Neural cell (in vitro differentiated cells): ENCODE data around the gene VMP1. TPM values are rescaled to one million over a fixed set of nuclear protein-coding genes. Genes with fewer than 3 reads are reported as not detected.

Source experiments
- H2AFZ ChIP-seq: fragments of 200-600, 300-800 bp; sonication (generic), shearing (Covaris generic); 2 replicates; pipeline ENCODE4 v1.6.0; 2014; ENCODE audit warnings: low read depth, mild to moderate bottlenecking, antibody characterized with exemption, low read length, moderate library complexity
- H3F3A ChIP-seq: fragments of 200-600 bp; shearing (Covaris generic); 2 replicates; pipeline ENCODE4 v1.6.1; 2016; ENCODE audit warnings: mild to moderate bottlenecking, moderate library complexity, mixed read lengths, antibody characterized with exemption, low read length; ENCODE audit not compliant: insufficient read depth, poor library complexity, severe bottlenecking
- H3K27ac ChIP-seq: fragments of 200-600, 300-800 bp; sonication (generic), shearing (Covaris generic); 2 replicates; pipeline ENCODE4 v1.5.1; 2014; ENCODE audit warnings: mild to moderate bottlenecking, low read length, moderate library complexity
- H3K27me3 ChIP-seq: fragments of 300-800, 200-600 bp; sonication (generic), shearing (Covaris generic); 2 replicates; pipeline ENCODE4 v1.6.0; 2014; ENCODE audit warnings: mild to moderate bottlenecking, low read depth, low read length, moderate library complexity; ENCODE audit not compliant: insufficient read depth
- H3K36me3 ChIP-seq: fragments of 300-800, 200-600 bp; sonication (generic), shearing (Covaris generic); 2 replicates; pipeline ENCODE4 v1.5.1; 2014; ENCODE audit warnings: mild to moderate bottlenecking, antibody characterized with exemption, low read length, moderate library complexity; ENCODE audit not compliant: insufficient read depth
- H3K4me2 ChIP-seq: fragments of 300-800, 200-600 bp; sonication (generic), shearing (Covaris generic); 2 replicates; pipeline ENCODE4 v1.6.0; 2014; ENCODE audit warnings: mild to moderate bottlenecking, low read length
- H3K4me3 ChIP-seq: fragments of 300-800, 200-600 bp; sonication (generic), shearing (Covaris generic); 2 replicates; pipeline ENCODE4 v1.5.1; 2014; ENCODE audit warnings: mild to moderate bottlenecking, low read length, moderate library complexity
- H3K79me2 ChIP-seq: fragments of 200-600 bp; shearing (Covaris generic); replicated peaks from 2 replicates; pipeline ENCODE4 v1.6.0; 2014; ENCODE audit warnings: mild to moderate bottlenecking, low read length, moderate library complexity; ENCODE audit not compliant: insufficient read depth
- H3K9ac ChIP-seq: fragments of 300-800, 200-600 bp; sonication (generic), shearing (Covaris generic); 2 replicates; pipeline ENCODE4 v1.6.1; 2016; ENCODE audit warnings: mild to moderate bottlenecking, low read length, mixed read lengths
- H3K9me2 ChIP-seq: fragments of 200-600 bp; shearing (Covaris generic); 2 replicates; pipeline ENCODE4 v1.6.1; 2016; ENCODE audit warnings: mild to moderate bottlenecking, low read length, mixed read lengths; ENCODE audit not compliant: insufficient read depth
- H3K9me3 ChIP-seq: fragments of 200-600, 300-800 bp; sonication (generic), shearing (Covaris generic); 2 replicates; pipeline ENCODE4 v1.6.1; 2016; ENCODE audit warnings: mild to moderate bottlenecking, mixed run types, low read length, moderate library complexity, mixed read lengths
- H4K20me1 ChIP-seq: fragments of 200-600 bp; shearing (Covaris generic); 2 replicates; pipeline ENCODE4 v1.6.1; 2016; ENCODE audit warnings: mild to moderate bottlenecking, mixed run types; ENCODE audit not compliant: insufficient read depth
- EP300 ChIP-seq: fragments of 450-650 bp; conservative IDR thresholded peaks from 2 replicates; pipeline ENCODE4 v1.6.1; 2014; ENCODE audit warnings: antibody characterized with exemption, mild to moderate bottlenecking, moderate library complexity; ENCODE audit not compliant: poor library complexity, severe bottlenecking
- EZH2 ChIP-seq: fragments of 200-600, 300-800 bp; shearing (Covaris generic), sonication (generic); IDR thresholded peaks from 2 replicates; pipeline ENCODE4 v1.6.1; 2014; ENCODE audit warnings: antibody characterized with exemption, low read length, borderline replicate concordance, mild to moderate bottlenecking; ENCODE audit not compliant: insufficient read depth, poor library complexity, severe bottlenecking
- MXI1 ChIP-seq: fragments of 450-650 bp; conservative IDR thresholded peaks from 2 replicates; pipeline ENCODE4 v1.6.1; 2014; ENCODE audit warnings: antibody characterized with exemption, mild to moderate bottlenecking; ENCODE audit not compliant: poor library complexity, severe bottlenecking
- POLR2AphosphoS5 ChIP-seq: IDR thresholded peaks from 2 replicates; pipeline ENCODE4 v1.6.1; 2012
- RAD21 ChIP-seq: fragments of 450-650 bp; conservative IDR thresholded peaks from 2 replicates; pipeline ENCODE4 v1.6.1; 2014; ENCODE audit warnings: antibody characterized with exemption, mild to moderate bottlenecking, moderate library complexity
- SMC3 ChIP-seq: fragments of 450-650 bp; conservative IDR thresholded peaks from 2 replicates; pipeline ENCODE4 v1.6.1; 2014; ENCODE audit warnings: antibody characterized with exemption, mild to moderate bottlenecking, moderate library complexity; ENCODE audit not compliant: poor library complexity
- TAF1 ChIP-seq: IDR thresholded peaks from 2 replicates; pipeline ENCODE4 v1.6.1; 2012; ENCODE audit warnings: low read depth
- polyA plus RNA-seq: library from polyadenylated mRNA; depleted of rRNA; stranded (reverse); fragments of >200 nt; gene quantifications from 2 replicates; pipeline ENCODE4 v1.2.3, GENCODE V29; 2014
- TF ChIP-seq, protein P1 (sequence below): IDR thresholded peaks from 2 replicates; pipeline ENCODE4 v1.6.1; 2012; ENCODE audit warnings: borderline replicate concordance
- TF ChIP-seq, protein P2 (sequence below): fragments of 450-650 bp; IDR thresholded peaks from 2 replicates; pipeline ENCODE4 v1.5.1; 2014; ENCODE audit warnings: antibody characterized with exemption, mild to moderate bottlenecking, moderate library complexity; ENCODE audit not compliant: poor library complexity, severe bottlenecking

The VMP1 gene
- polyA plus RNA-seq, 1 donor from 2014 or later: 75.9 TPM

DNA sequence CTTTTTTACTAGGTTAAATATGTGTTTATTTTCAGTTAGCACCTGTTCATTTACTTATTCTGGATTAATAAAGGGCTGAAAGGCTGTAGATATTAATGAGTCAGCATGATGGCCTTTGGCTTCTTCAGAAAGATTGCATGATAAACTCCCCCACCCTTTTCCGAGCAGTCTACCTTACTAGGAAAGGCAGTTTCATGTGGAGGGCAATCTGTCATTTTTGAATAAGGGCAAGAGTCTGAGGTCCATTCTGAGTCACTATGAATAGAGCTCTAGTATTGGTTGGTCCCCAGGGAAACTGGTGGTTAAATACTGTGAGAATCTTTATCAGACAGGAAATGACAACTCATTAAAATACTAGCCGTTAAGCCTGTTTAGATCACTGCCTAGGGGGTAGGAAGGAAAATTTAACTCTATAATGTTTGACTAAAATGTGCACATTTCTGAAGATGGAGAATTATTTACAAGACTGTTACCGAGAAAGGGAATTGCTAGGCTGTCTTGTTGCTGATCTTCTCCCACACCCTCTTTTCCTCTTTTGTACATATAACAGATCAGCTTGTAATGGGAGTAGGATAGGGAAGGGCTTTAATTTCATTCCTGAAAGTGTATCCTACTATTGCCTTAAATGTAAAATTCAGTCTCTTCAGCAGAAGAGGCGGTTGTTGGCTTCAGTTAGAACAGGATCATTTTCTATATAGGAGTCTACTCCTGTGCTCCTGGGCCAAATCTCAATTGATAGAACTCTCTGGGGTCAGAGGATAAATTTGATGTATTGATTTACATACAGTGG lies 122.0 kb downstream of the VMP1 start:
- Histone ChIP-seq H4K20me1 (no peaks in the 10 kb centered on the region), H3K9ac (no peak overlapping the region), H3K27me3 (no peaks in the 10 kb centered on the region), H3K79me2 (no peaks in the 10 kb centered on the region), H3F3A (no peaks in the 10 kb centered on the region), H3K27ac (no peak overlapping the region), H3K9me3 (no peaks in the 10 kb centered on the region), H3K36me3 (no peaks in the 10 kb centered on the region), H3K4me3 (no peak overlapping the region), H3K9me2 (no peaks in the 10 kb centered on the region), H3K4me2 (no peak overlapping the region), H2AFZ (no peak overlapping the region)
- TF ChIP-seq EZH2 (no peak), POLR2AphosphoS5 (no peak), TAF1 (no peak), MXI1 (no peak), EP300 (no peak), SMC3 (no peak), RAD21 (no peak)
- TF ChIP-seq, protein P1, sequence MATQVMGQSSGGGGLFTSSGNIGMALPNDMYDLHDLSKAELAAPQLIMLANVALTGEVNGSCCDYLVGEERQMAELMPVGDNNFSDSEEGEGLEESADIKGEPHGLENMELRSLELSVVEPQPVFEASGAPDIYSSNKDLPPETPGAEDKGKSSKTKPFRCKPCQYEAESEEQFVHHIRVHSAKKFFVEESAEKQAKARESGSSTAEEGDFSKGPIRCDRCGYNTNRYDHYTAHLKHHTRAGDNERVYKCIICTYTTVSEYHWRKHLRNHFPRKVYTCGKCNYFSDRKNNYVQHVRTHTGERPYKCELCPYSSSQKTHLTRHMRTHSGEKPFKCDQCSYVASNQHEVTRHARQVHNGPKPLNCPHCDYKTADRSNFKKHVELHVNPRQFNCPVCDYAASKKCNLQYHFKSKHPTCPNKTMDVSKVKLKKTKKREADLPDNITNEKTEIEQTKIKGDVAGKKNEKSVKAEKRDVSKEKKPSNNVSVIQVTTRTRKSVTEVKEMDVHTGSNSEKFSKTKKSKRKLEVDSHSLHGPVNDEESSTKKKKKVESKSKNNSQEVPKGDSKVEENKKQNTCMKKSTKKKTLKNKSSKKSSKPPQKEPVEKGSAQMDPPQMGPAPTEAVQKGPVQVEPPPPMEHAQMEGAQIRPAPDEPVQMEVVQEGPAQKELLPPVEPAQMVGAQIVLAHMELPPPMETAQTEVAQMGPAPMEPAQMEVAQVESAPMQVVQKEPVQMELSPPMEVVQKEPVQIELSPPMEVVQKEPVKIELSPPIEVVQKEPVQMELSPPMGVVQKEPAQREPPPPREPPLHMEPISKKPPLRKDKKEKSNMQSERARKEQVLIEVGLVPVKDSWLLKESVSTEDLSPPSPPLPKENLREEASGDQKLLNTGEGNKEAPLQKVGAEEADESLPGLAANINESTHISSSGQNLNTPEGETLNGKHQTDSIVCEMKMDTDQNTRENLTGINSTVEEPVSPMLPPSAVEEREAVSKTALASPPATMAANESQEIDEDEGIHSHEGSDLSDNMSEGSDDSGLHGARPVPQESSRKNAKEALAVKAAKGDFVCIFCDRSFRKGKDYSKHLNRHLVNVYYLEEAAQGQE: no peak
- TF ChIP-seq, protein P2, sequence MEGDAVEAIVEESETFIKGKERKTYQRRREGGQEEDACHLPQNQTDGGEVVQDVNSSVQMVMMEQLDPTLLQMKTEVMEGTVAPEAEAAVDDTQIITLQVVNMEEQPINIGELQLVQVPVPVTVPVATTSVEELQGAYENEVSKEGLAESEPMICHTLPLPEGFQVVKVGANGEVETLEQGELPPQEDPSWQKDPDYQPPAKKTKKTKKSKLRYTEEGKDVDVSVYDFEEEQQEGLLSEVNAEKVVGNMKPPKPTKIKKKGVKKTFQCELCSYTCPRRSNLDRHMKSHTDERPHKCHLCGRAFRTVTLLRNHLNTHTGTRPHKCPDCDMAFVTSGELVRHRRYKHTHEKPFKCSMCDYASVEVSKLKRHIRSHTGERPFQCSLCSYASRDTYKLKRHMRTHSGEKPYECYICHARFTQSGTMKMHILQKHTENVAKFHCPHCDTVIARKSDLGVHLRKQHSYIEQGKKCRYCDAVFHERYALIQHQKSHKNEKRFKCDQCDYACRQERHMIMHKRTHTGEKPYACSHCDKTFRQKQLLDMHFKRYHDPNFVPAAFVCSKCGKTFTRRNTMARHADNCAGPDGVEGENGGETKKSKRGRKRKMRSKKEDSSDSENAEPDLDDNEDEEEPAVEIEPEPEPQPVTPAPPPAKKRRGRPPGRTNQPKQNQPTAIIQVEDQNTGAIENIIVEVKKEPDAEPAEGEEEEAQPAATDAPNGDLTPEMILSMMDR: no peak

DNA sequence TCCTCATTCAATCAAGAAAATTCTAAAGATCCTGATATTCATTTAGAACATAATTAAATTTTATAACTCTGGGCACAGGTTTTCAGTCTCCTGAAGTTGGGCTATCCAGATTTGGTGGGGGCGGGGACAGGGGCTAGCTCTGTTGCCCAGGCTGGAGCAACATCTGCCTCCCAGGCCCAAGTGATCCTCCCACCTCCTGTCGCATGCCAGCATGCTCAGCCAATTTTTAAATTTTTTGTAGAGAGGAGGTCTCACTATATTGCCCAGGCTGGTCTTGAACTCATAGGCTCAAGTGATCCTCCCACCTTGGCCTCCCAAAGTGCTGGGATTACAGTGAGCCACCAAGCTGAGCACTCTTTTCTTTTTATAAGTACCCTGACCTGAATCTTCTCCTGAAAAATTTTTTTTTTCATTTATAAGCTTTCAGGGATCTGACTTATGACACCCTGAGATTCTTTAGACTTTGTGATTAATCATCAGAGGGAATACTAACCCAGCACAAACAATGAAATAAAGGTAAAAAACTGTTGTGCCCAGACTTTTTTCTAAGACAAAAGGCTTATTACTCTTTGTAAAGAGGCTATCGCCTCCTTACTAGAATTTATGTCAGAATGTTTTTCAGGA lies 122.7 kb downstream of the VMP1 start:
- H3F3A ChIP-seq: no peaks in the 10 kb centered on the region
- no peaks in the 10 kb centered on the region for H3K79me2 ChIP-seq
- H3K27me3 ChIP-seq: no peaks in the 10 kb centered on the region
- TF ChIP-seq, protein P1: no peak
- no peak for TF ChIP-seq SMC3
- no peak for TF ChIP-seq EP300
- TF ChIP-seq MXI1: no peak
- TF ChIP-seq, protein P2: no peak
- no peaks in the 10 kb centered on the region for H3K9me2 ChIP-seq
- H3K9me3 ChIP-seq: no peaks in the 10 kb centered on the region
- H3K36me3 ChIP-seq: no peaks in the 10 kb centered on the region
- H2AFZ ChIP-seq: no peak overlapping the region
- no peak overlapping the region for H3K27ac ChIP-seq
- H4K20me1 ChIP-seq: no peaks in the 10 kb centered on the region
- H3K4me2 ChIP-seq: no peak overlapping the region
- no peak overlapping the region for H3K4me3 ChIP-seq
- H3K9ac ChIP-seq: no peak overlapping the region
